Prostate gland (tissue), 2 donors: ENCODE results near the gene VAV2. TPM values are rescaled to one million over a fixed set of nuclear protein-coding genes. Genes with fewer than 3 reads are reported as not detected.

Source experiments
- DNase-seq: peaks from one replicate; pipeline ENCODE4 v3.0.0-alpha.2; 2019; ENCODE audit warnings: low spot score
- H3K27ac ChIP-seq, 2 donors: fragments of 200-600 bp; sonication (generic); 2 replicates each; pipeline ENCODE4 v1.5.1; 2017 to 2019
- H3K27me3 ChIP-seq: fragments of 200-600 bp; sonication (generic); replicated peaks from 2 replicates; pipeline ENCODE4 v1.5.1; 2019; ENCODE audit not compliant: insufficient read depth
- H3K36me3 ChIP-seq, 2 donors: fragments of 200-600 bp; sonication (generic); 1 replicate in 1 of 2; 2 replicates in 1 of 2; pipeline versions ENCODE4 v1.5.1 to v1.8.1; 2017 to 2019
- H3K4me1 ChIP-seq: fragments of 200-600 bp; sonication (generic); replicated peaks from 2 replicates; pipeline ENCODE4 v1.5.1; 2019
- H3K4me3 ChIP-seq, 2 donors: fragments of 200-600 bp; sonication (generic); 2 replicates each; pipeline ENCODE4 v1.5.1; 2017 to 2019
- H3K9me3 ChIP-seq: fragments of 200-600 bp; sonication (generic); 2 replicates; pipeline ENCODE4 v1.5.1; 2017
- POLR2A ChIP-seq: fragments of 450-650 bp; IDR thresholded peaks from one replicate; pipeline ENCODE4 v1.6.1; 2016; ENCODE audit warnings: antibody characterized with exemption, mild to moderate bottlenecking
- POLR2AphosphoS5 ChIP-seq: sonication (generic); formaldehyde crosslinking; IDR thresholded peaks from one replicate; pipeline ENCODE4 v1.6.1; 2017; ENCODE audit warnings: antibody characterized with exemption
- WGBS: methylation state at CpG from one replicate; pipeline ENCODE4 v1.1.5; 2018; 5-methylcytosine and 5-hydroxymethylcytosine counted together
- intact Hi-C: fragments of 100-400 bp; cut with DNase I; formaldehyde crosslinking; loops from one replicate; pipeline ENCODE4 v1.14.2; 2022
- total RNA-seq, 2 donors: library from RNA; depleted of rRNA; stranded (reverse); fragments of >200 nt; gene quantifications; one replicate each; pipeline ENCODE4 v1.1.0, GENCODE V29; 2016
- TF ChIP-seq, protein P1 (sequence below), 4 experiments: fragments of 200-600 bp in 2 of 4; fragments of 450-650 bp in 2 of 4; sonication (generic) in 2 of 4; IDR thresholded peaks; 1 replicate in 3 of 4; 2 replicates in 1 of 4; pipeline ENCODE4 v1.5.1; 2016 to 2019; ENCODE audit warnings: antibody characterized with exemption in 4 of 4, mild to moderate bottlenecking in 2 of 4, moderate library complexity in 2 of 4

The VAV2 gene
- total RNA-seq, 2 donors from 2014 or later = 13.5 to 19.5 TPM

- intact Hi-C loops = no loop called here
- WGBS = 89% methylated on average over 10 of the region's 10 CpGs
- Histone ChIP-seq H3K4me3 (no peak overlapping the region), H3K4me1 (no peaks in the 10 kb centered on the region), H3K36me3 (no peaks in the 10 kb centered on the region), H3K27ac (no peak overlapping the region), H3K9me3 (no peaks in the 10 kb centered on the region), H3K27me3 (no peaks in the 10 kb centered on the region)
- no peak for DNase-seq
- TF ChIP-seq, protein P1, sequence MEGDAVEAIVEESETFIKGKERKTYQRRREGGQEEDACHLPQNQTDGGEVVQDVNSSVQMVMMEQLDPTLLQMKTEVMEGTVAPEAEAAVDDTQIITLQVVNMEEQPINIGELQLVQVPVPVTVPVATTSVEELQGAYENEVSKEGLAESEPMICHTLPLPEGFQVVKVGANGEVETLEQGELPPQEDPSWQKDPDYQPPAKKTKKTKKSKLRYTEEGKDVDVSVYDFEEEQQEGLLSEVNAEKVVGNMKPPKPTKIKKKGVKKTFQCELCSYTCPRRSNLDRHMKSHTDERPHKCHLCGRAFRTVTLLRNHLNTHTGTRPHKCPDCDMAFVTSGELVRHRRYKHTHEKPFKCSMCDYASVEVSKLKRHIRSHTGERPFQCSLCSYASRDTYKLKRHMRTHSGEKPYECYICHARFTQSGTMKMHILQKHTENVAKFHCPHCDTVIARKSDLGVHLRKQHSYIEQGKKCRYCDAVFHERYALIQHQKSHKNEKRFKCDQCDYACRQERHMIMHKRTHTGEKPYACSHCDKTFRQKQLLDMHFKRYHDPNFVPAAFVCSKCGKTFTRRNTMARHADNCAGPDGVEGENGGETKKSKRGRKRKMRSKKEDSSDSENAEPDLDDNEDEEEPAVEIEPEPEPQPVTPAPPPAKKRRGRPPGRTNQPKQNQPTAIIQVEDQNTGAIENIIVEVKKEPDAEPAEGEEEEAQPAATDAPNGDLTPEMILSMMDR (IDR thresholded peaks at IDR 0.05) = no peak
- TF ChIP-seq POLR2AphosphoS5 (no peak), POLR2A (no peak)
Measured at GRCh38 chr9:133801739-133802138, 190.4 kb downstream of the VAV2 start.

GRCh38 chr9:133800266-133800665 is 191.9 kb downstream of the VAV2 start:
- H3K4me3 ChIP-seq = no peak overlapping the region
- intact Hi-C loops = no loop called here
- 85% methylated on average over 13 of the region's 13 CpGs for WGBS
- TF ChIP-seq POLR2A = no peak
- no peak for TF ChIP-seq POLR2AphosphoS5
- TF ChIP-seq, protein P1 (IDR thresholded peaks at IDR 0.05) = no peak
- no peaks in the 10 kb centered on the region for H3K4me1 ChIP-seq
- H3K36me3 ChIP-seq = no peaks in the 10 kb centered on the region
- no peak for DNase-seq
- no peaks in the 10 kb centered on the region for H3K9me3 ChIP-seq
- no peaks in the 10 kb centered on the region for H3K27me3 ChIP-seq
- H3K27ac ChIP-seq = no peak overlapping the region

GRCh38 chr9:133799716-133800115 is 192.4 kb downstream of the VAV2 start:
- H3K4me1 ChIP-seq = no peaks in the 10 kb centered on the region
- no peak overlapping the region for H3K27ac ChIP-seq
- no peaks in the 10 kb centered on the region for H3K9me3 ChIP-seq
- 96% methylated on average over 17 of the region's 17 CpGs for WGBS
- intact Hi-C loops = loop anchor here (10.0 kb wide), 1 partner anchor 295 kb away; no protein-coding TSS in a partner anchor
- H3K4me3 ChIP-seq = no peak overlapping the region
- H3K36me3 ChIP-seq = no peaks in the 10 kb centered on the region
- TF ChIP-seq POLR2AphosphoS5 (no peak), POLR2A (no peak)
- TF ChIP-seq, protein P1 (IDR thresholded peaks at IDR 0.05) = no peak
- DNase-seq = no peak
- no peaks in the 10 kb centered on the region for H3K27me3 ChIP-seq

- no peaks in the 10 kb centered on the region for H3K9me3 ChIP-seq
- no peak overlapping the region for H3K27ac ChIP-seq
- 95% methylated on average over 10 of the region's 11 CpGs for whole genome bisulfite sequencing
- TF ChIP-seq POLR2A (no peak), POLR2AphosphoS5 (no peak)
- TF ChIP-seq, protein P1 (IDR thresholded peaks at IDR 0.05) = no peak
- no peak for DNase-seq
- H3K36me3 ChIP-seq = no peaks in the 10 kb centered on the region
- H3K4me1 ChIP-seq = no peaks in the 10 kb centered on the region
- H3K4me3 ChIP-seq = no peak overlapping the region
- intact Hi-C loops = loop anchor here (10.0 kb wide), 1 partner anchor 296 kb away; no protein-coding TSS in a partner anchor
- H3K27me3 ChIP-seq = no peaks in the 10 kb centered on the region
Measured at GRCh38 chr9:133799106-133799505, 193.0 kb downstream of the VAV2 start.

GRCh38 chr9:133798160-133798559 is 194.0 kb downstream of the VAV2 start:
- Histone ChIP-seq H3K27me3 (no peaks in the 10 kb centered on the region), H3K27ac (no peak overlapping the region), H3K4me1 (peaks cover 3% of the 10 kb centered on the region), H3K9me3 (no peaks in the 10 kb centered on the region), H3K36me3 (no peaks in the 10 kb centered on the region), H3K4me3 (no peak overlapping the region)
- DNase-seq = no peak
- 93% methylated on average over 9 of the region's 9 CpGs for WGBS
- intact Hi-C loops = loop anchor here (10.0 kb wide), 1 partner anchor 297 kb away; no protein-coding TSS in a partner anchor
- TF ChIP-seq POLR2A = no peak
- TF ChIP-seq POLR2AphosphoS5 = no peak
- TF ChIP-seq, protein P1 (IDR thresholded peaks at IDR 0.05) = no peak
